Esophagus squamous epithelium (tissue), 4 donors: ENCODE measurements around the gene BATF.

Experiments
- POLR2A ChIP-seq, 4 donors: fragments of 450-650 bp; IDR thresholded peaks; one replicate each; pipeline ENCODE4 v1.6.1; 2017; ENCODE audit warnings: antibody characterized with exemption in 4 of 4, mild to moderate bottlenecking in 4 of 4, moderate library complexity in 3 of 4
- TF ChIP-seq, protein P1 (sequence below), 6 experiments: fragments of 450-650 bp in 4 of 6; fragments of 200-600 bp in 2 of 6; sonication (generic) in 2 of 6; IDR thresholded peaks; one replicate each; pipeline ENCODE4 v1.5.1; 2016 to 2019; ENCODE audit warnings: antibody characterized with exemption in 6 of 6, mild to moderate bottlenecking in 4 of 6, moderate library complexity in 4 of 6

DNA sequence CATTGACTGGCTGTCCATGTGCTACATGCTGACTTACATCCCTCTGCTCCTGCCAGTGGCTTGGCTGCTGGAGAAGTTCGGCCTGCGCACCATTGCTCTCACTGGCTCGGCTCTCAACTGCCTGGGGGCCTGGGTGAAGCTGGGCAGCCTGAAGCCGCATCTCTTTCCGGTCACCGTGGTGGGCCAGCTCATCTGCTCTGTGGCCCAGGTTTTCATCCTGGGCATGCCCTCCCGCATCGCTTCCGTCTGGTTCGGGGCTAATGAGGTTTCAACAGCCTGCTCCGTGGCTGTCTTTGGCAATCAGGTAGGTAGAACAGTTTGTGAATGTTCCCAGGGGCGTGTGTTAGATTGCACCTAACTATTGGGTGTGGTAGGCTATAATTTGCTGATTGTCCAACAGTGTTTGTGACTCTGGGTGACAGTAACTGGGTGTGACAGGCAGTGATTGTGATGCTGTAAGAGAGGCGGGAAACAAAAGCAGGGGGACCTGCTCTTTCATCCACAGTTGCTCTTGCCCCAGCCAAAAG lies 57.1 kb downstream of the BATF start:
- TF ChIP-seq POLR2A (IDR thresholded peaks at IDR 0.05), result no peak
- TF ChIP-seq, protein P1, sequence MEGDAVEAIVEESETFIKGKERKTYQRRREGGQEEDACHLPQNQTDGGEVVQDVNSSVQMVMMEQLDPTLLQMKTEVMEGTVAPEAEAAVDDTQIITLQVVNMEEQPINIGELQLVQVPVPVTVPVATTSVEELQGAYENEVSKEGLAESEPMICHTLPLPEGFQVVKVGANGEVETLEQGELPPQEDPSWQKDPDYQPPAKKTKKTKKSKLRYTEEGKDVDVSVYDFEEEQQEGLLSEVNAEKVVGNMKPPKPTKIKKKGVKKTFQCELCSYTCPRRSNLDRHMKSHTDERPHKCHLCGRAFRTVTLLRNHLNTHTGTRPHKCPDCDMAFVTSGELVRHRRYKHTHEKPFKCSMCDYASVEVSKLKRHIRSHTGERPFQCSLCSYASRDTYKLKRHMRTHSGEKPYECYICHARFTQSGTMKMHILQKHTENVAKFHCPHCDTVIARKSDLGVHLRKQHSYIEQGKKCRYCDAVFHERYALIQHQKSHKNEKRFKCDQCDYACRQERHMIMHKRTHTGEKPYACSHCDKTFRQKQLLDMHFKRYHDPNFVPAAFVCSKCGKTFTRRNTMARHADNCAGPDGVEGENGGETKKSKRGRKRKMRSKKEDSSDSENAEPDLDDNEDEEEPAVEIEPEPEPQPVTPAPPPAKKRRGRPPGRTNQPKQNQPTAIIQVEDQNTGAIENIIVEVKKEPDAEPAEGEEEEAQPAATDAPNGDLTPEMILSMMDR (IDR thresholded peaks at IDR 0.05), result no peak
